Neuron (in vitro differentiated cells): ENCODE results near the gene MICOS13.

Source experiments
- H2AFZ ChIP-seq: one replicate; pipeline ENCODE4 v1.6.1; 2013; ENCODE audit warnings: low read depth, mild to moderate bottlenecking, inconsistent platforms, low read length, moderate library complexity
- H3K27me3 ChIP-seq: one replicate; pipeline ENCODE4 v1.6.1; 2013; ENCODE audit warnings: low read length; ENCODE audit not compliant: insufficient read depth
- H3K36me3 ChIP-seq: one replicate; pipeline ENCODE4 v1.6.1; 2013; ENCODE audit warnings: low read length; ENCODE audit not compliant: insufficient read depth
- H3K4me1 ChIP-seq: one replicate; pipeline ENCODE4 v1.6.1; 2013; ENCODE audit warnings: low read length; ENCODE audit not compliant: insufficient read depth
- H3K4me3 ChIP-seq: 2 replicates; pipeline ENCODE4 v1.5.1; 2013; ENCODE audit warnings: mild to moderate bottlenecking, low read length, moderate library complexity
- H3K9me3 ChIP-seq: one replicate; pipeline ENCODE4 v1.6.1; 2013; ENCODE audit warnings: low read length

MICOS13 gene, protein sequence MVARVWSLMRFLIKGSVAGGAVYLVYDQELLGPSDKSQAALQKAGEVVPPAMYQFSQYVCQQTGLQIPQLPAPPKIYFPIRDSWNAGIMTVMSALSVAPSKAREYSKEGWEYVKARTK

DNA sequence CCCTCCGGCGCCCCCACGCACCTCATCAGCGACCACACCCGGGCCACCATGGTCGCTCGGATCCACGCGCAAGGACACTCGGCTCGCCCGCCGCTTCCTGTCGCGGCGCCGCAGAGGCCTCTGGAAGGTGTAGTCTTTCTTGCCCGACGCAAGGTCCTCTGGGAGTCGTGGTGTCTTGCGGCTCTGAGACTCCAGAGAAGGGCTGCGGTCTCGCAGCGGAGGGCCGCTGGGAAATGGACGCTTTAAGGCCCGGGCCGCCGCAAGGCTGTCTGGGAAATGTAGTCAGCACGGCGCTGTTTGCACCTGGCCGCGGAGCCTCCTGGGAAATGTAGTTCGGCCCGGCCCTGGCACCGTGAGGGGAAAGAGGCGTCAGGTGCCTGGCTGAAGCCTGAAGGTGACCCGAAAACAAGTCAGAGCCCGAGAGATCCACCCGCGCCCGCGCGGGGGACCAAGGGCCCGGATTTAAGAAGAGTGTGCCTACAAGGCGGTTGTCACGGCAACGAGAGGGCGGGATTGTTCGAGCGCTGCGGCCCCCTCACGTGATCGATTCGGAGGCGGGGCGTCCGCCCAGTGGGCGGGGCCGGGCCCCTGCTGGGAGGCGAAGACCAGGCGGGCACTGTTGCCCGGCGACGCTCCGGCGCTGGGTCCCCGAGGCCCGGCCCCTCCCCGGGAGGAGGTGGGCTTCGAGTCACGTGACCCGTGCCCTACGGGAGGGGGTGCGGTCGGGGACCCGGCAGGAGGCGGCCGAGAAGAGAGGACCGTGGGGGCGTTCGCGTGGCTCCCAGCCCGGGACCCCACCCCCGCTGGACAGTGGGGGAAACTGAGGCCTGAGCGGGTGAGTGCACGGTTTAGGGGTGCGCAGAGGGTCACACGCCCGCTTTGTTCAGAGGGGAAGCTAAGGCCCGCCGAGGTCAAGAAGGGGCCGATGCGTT lies at the start of gene MICOS13, which contains the start of gene HSD11B1L:
Gene MICOS13, minus strand, starts transcription at position 80 of the 932 bp plus-strand sequence. Its CDS starts 30 bp downstream, at position 50.
Gene HSD11B1L, plus strand, starts transcription at position 591 of the 932 bp plus-strand sequence. CDS start 3,806 bp downstream, outside the sequence.
- Histone ChIP-seq H3K4me1 (peaks cover 18% of the 10 kb centered on the region), H2AFZ (no peak within 1 kb of the TSS), H3K9me3 (no peaks in the 10 kb centered on the region)

DNA sequence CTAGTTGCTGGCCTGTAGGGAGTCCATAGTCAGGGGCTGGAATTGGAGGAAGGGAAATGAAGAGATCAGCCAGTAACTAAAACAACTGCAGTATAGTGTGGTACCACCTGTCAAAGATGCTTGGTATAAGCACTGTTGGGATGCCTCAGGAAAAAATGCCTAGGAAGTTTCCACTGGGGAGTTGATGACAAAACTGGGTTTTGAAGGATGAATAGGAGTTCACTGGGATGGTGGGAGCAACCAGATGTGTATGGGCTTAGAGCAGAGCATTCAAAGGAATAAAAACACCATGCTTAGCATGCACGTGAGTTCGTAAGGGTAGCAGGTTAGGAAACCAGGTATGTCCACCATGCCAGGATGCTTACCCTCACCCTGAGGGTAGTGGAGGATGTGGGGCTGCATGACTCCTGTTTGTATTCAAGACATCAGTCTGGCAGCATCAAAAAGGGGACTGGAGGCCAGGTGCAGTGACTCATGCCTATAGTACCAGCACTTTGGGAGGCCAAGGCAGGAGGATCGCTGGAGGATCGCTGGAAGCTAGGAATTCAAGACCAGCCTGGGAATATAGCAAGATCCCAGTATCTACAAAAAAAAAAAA lies 47.2 kb upstream of the MICOS13 start:
- Histone ChIP-seq H3K9me3 (no peaks in the 10 kb centered on the region), H3K4me3 (no peak overlapping the region), H2AFZ (no peak overlapping the region), H3K27me3 (no peaks in the 10 kb centered on the region), H3K36me3 (no peaks in the 10 kb centered on the region), H3K4me1 (no peaks in the 10 kb centered on the region)

More for the DNA sequence above, at the start of gene MICOS13, which contains the start of gene HSD11B1L:
- Histone ChIP-seq H3K4me3 (peak within 1 kb of the TSS; percentile 70), H3K36me3 (peaks cover 7% of the 10 kb centered on the region), H3K27me3 (no peaks in the 10 kb centered on the region)

DNA sequence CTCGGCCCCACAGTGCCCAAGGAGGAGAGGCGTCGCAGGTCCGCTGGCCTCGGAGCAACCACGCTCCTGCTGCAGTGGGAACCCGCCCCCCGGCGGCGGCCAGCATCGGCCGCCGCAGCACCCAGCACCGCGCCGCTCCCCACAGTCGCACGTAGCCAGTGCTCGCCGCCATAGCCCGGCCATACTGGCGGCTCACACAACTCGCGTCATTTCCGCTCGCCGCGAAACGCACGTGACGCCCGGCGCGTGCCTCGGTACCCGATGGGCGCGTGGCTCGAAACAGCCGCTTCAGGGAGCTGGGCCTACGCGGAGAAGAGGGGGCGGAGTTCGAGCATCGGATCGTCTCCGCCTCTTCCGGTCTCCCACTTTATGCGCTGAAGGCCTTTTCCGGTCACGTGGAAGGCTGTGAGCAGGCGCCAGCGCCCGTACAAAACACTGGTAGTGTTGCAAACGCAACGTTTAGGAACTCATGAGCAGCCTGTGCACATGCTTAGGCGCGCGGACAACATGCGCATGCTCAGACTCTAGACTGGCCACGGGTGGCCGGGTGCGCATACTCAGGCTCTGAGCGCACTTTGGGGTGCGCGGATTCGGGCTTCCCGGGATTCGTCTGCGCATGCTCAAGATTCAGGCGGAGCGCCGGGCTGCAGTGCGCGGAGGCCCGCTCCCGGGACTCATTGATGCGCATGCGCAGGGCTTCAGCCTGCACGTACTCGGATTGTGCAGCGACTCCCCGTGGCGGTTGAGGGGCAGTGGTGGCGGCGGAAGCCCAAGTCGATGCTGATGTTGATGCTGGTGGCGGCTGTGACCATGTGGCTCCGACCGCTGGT lies 39.9 kb upstream of the MICOS13 start, which contains the start of the genes CATSPERD and LONP1:
Gene CATSPERD, plus strand, starts transcription at position 677 of the 830 bp plus-strand sequence. Its CDS starts 101 bp downstream, at position 778.
Gene LONP1, minus strand, starts transcription at position 186 of the 830 bp plus-strand sequence. Its CDS starts 14 bp downstream, at position 172.
- Histone ChIP-seq H3K27me3 (no peaks in the 10 kb centered on the region), H3K4me1 (peaks cover 12% of the 10 kb centered on the region), H2AFZ (peak within 1 kb of the TSS; percentile 65), H3K36me3 (peaks cover 7% of the 10 kb centered on the region), H3K9me3 (no peaks in the 10 kb centered on the region), H3K4me3 (peak within 1 kb of the TSS; percentile 83)

DNA sequence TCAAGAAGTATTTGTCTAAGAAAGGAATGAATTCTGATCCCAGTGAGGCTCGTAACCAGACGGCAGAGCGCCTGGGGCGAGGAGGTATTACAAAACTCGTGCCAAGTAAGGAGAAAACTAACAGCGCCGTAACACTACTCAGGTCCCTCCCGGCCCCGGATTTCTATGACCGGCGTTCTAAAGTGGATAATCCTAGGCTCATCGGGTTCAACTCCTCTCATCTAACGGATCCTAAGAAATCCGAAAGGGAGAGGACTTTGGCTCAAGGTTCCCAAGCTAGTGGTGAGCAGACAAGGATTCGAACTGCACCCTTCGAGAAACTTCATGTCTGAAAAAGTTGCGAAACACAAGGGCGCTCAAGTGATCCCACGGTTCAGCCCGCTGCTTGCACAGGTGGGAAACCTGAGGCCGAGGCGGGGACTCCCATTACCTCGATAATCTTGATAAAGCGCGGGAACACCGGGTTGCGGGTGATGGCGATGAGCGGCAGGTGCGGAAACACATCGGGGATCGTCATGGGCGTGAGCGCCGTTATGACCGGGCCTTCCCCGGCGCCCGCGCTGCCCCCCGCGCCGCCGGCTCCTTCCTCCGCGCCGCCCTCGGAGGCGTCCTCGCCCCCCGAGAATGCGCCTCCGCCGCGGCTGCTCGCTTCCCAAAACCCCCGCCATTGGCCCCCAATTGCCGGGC lies 39.1 kb upstream of the MICOS13 start:
- H3K4me1 ChIP-seq = peaks cover 12% of the 10 kb centered on the region
- H3K36me3 ChIP-seq = peaks cover 7% of the 10 kb centered on the region
- peak overlapping the region; percentile 83 for H3K4me3 ChIP-seq

DNA sequence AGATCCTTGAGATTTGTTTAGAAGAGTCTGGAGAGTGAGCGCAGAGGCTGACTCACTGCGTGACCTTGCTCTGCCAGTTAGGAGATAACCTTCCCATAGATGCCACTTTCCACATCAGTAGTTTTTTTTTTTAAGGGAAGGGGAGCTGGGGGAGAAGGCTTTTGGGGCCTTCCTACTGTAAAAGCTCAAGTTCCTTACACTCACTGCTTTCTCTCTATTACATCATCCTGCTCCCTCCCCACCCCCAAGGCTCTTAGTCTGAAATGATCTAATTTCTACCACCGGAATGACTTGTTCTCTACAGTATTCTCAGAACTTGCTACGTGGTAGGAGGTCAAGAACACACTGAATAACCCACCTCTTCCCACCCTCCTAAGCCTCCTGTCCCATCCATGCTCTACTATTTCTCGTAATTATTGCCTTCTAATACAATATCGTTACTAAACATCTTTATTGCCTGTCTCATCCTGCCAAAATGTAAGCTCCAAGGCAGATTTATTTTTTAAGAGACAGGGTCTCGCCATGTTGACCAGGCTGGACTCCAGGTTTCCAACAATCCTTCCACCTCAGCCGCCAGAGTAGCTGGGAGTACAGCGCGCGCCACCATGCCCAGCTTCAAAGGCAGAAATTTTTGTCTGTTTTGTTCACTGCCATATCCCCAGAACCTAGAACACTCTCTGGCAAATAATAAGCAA lies 38.4 kb upstream of the MICOS13 start:
- peaks cover 12% of the 10 kb centered on the region for H3K4me1 ChIP-seq
- no peaks in the 10 kb centered on the region for H3K27me3 ChIP-seq
- H3K36me3 ChIP-seq = peaks cover 11% of the 10 kb centered on the region
- H2AFZ ChIP-seq = no peak overlapping the region
- H3K9me3 ChIP-seq = no peaks in the 10 kb centered on the region
- peak overlapping the region; percentile 83 for H3K4me3 ChIP-seq

More for the DNA sequence above, 39.1 kb upstream of the MICOS13 start:
- H3K27me3 ChIP-seq = no peaks in the 10 kb centered on the region
- H2AFZ ChIP-seq = no peak overlapping the region
- no peaks in the 10 kb centered on the region for H3K9me3 ChIP-seq

DNA sequence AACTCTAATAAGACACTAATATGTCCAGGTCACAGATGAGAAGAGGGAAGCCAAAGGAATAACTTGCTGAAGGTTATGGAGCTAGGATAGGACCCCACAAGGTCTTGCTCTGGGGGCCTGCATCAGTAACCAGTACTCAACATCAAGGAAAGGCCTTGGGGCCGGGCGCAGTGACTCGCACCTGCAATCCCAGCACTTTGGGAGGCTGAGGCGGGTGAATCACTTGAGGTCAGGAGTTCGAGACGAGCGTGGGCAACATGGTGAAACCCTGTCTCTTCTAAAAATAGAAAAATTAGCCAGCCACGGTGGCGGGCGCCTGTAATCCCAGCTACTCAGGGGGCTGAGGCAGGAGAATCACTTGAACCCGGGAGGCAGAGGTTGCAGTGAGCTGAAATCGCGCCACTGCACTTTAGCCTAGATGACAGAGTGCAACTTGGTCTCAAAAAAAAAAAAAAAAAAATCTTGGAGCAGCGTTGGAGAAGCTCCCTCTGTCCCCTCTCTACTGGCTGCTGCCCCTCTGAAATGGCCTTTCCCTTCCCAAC lies 37.8 kb upstream of the MICOS13 start:
- Histone ChIP-seq H3K36me3 (peaks cover 16% of the 10 kb centered on the region), H3K27me3 (no peaks in the 10 kb centered on the region), H3K9me3 (no peaks in the 10 kb centered on the region), H3K4me3 (peak overlapping the region; percentile 83), H3K4me1 (peaks cover 12% of the 10 kb centered on the region), H2AFZ (no peak overlapping the region)

DNA sequence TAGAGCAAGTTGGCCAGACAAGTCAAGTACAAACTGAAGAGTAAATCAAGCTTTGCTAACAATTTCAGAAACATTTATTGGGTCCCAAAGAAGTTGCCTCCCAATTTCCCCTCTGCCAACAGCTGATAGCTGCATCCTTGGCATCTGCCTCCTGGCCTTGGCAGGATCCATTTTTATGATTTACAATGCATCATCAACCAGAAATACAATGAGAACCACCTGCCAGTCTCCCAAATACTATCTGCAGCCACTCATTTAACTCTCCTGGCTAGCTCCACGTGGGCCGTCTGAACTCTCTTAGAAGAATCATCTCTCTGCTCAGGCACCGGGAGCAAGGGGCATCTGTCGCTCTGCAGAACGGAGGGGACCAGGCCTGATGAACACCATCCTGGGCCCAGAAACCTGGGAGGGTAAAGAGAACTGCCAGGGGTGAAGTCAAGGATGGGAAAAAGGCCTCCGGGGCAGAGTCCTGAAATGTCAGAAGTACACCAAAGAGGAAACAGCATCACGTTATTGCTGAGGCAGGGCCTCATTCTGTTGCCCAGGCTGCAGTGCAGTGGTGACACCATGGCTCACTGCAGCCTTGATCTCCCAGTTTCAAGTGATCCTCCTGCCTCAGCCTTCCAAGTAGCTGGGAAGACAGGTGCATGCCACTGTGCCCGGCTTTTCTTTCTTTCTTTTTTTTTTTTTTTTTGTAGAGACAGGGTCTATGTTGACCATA lies 37.1 kb upstream of the MICOS13 start:
- no peaks in the 10 kb centered on the region for H3K9me3 ChIP-seq
- H3K4me3 ChIP-seq = no peak overlapping the region
- H2AFZ ChIP-seq = no peak overlapping the region
- peaks cover 12% of the 10 kb centered on the region for H3K4me1 ChIP-seq
- H3K36me3 ChIP-seq = peaks cover 22% of the 10 kb centered on the region
- H3K27me3 ChIP-seq = no peaks in the 10 kb centered on the region

DNA sequence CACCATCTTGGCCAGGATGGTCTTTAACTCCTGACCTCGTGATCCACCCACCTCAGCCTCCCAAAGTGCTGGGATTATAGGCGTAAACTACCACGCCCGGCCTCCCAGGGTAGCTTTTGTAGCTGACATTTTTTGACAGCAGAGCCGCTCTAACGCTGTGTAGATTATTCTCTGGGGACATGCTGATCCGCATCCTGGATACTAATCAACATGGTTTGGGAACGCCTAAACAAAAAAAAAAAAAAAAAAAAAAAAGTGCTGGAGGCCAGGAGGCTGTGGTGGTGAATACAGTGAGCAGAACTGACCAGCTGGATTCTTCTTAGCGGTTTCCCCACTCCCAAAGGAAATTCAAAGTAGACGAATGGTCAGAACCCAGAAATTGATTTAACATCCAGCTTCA lies 34.5 kb upstream of the MICOS13 start:
- H3K4me1 ChIP-seq = peaks cover 12% of the 10 kb centered on the region
- H3K36me3 ChIP-seq = peaks cover 43% of the 10 kb centered on the region
- H3K4me3 ChIP-seq = no peak overlapping the region
- no peaks in the 10 kb centered on the region for H3K9me3 ChIP-seq
- no peaks in the 10 kb centered on the region for H3K27me3 ChIP-seq
- no peak overlapping the region for H2AFZ ChIP-seq

DNA sequence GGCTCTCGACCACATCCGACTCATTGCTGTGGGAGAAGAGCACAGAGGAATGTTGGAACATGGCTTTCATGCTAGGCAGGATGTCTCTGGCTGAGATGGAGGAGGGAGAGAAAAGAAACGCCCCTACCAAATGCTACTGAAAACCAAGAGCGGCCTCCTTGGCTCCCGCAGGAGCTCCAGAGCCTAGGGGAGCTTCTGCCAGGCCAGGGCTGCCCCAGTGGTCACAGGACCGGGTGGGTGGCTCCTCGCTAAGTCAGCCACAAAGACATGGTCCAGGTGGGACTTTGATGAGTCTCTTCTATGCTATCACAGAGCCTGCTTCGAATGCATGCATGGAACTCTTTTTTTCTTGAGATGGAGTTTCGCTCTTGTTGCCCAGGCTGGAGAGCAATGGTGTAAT lies 32.9 kb upstream of the MICOS13 start:
- peaks cover 3% of the 10 kb centered on the region for H3K4me1 ChIP-seq
- H2AFZ ChIP-seq = no peak overlapping the region
- no peaks in the 10 kb centered on the region for H3K27me3 ChIP-seq
- H3K4me3 ChIP-seq = no peak overlapping the region
- no peaks in the 10 kb centered on the region for H3K9me3 ChIP-seq
- peaks cover 49% of the 10 kb centered on the region for H3K36me3 ChIP-seq

DNA sequence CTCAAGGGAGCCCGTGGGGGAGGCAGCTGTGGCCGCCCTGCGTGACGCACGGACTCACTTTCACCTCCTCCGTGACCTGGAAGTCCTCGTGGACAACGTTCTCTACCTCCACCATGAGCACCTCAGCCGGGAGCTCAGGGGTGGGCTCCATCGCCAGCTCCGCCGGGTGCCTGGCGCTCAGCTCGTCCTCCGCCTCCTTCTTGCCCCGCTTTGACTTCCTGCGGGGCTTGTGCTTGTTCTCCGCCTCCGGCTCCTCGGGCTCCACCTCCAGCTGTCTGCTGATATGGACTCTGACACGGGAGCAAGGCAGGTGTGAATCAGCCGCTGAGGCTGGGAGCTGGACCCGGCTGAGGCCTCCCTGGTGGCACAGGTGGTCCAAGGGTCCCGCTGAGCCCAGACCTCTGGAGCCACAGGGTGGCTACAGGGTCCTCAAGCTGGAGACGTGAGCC lies 31.4 kb upstream of the MICOS13 start:
- no peak overlapping the region for H2AFZ ChIP-seq
- peaks cover 56% of the 10 kb centered on the region for H3K36me3 ChIP-seq
- no peaks in the 10 kb centered on the region for H3K9me3 ChIP-seq
- no peaks in the 10 kb centered on the region for H3K27me3 ChIP-seq
- no peak overlapping the region for H3K4me3 ChIP-seq
- no peaks in the 10 kb centered on the region for H3K4me1 ChIP-seq

DNA sequence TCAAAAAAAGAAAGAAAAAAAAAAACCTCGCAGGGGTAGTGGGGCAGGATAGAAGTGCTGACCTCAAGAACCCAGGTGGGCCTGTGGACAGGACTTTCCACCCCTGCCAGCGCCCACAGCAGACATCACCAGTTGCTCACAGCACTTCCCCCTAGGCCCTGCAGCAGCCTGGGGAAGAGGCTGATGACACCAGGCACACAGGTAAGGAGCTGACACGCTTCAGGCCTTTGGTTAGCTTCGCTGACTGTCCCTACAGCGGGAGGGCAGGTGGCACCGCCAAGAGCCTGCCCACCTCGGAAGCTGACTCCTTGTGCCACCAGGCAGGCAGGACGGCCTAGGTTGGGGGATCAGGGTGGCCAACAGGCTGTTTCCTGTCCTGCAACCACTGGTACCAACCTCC lies 30.7 kb upstream of the MICOS13 start:
- Histone ChIP-seq H3K36me3 (peaks cover 60% of the 10 kb centered on the region), H3K4me1 (no peaks in the 10 kb centered on the region), H2AFZ (no peak overlapping the region), H3K9me3 (no peaks in the 10 kb centered on the region), H3K4me3 (no peak overlapping the region), H3K27me3 (no peaks in the 10 kb centered on the region)
